Adrenal gland (tissue), 12 donors: Measurements from ENCODE around the gene SLC52A3. TPM values are rescaled to one million over a fixed set of nuclear protein-coding genes. Genes with fewer than 3 reads are reported as not detected.

Experiments used
- DNase-seq, 7 donors: peaks; one replicate each; pipeline ENCODE4 v3.0.0-alpha.2; 2019 to 2020
- H3K27ac ChIP-seq, 5 donors: fragments of 200-600 bp; sonication (generic) in 4 of 5; 1 replicate in 3 of 5; 2 replicates in 2 of 5; pipeline versions ENCODE4 v1.5.1 to v1.8.0; 2016 to 2020; ENCODE audit warnings: mild to moderate bottlenecking in 1 of 5
- H3K27me3 ChIP-seq: fragments of 200-600 bp; 2 replicates; pipeline ENCODE4 v1.8.0; 2021
- H3K36me3 ChIP-seq, 2 donors: fragments of 200-600 bp; replicated peaks in 1 of 2; 1 replicate in 1 of 2; 2 replicates in 1 of 2; pipeline versions ENCODE4 v1.5.1 to v1.8.0; 2018 to 2022
- H3K4me1 ChIP-seq, 2 donors: fragments of 200-600 bp; replicated peaks in 1 of 2; 1 replicate in 1 of 2; 2 replicates in 1 of 2; pipeline versions ENCODE4 v1.5.1 to v1.8.0; 2018 to 2021
- H3K4me3 ChIP-seq, 4 donors: fragments of 200-600 bp; sonication (generic) in 3 of 4; one replicate each; pipeline ENCODE4 v1.5.1; 2016 to 2018
- H3K9me3 ChIP-seq, 3 donors: fragments of 200-600 bp; sonication (generic) in 1 of 3; replicated peaks in 1 of 3; 1 replicate in 2 of 3; 2 replicates in 1 of 3; pipeline versions ENCODE4 v1.5.1 to v1.8.0; 2016 to 2021
- CTCF ChIP-seq, 6 experiments: fragments of 450-650 bp in 4 of 6; fragments of 200-600 bp in 2 of 6; sonication (generic) in 1 of 6; IDR thresholded peaks; 1 replicate in 5 of 6; 2 replicates in 1 of 6; pipeline versions ENCODE4 v1.5.1 to v1.8.0; 2016 to 2021; ENCODE audit warnings: antibody characterized with exemption in 6 of 6, mild to moderate bottlenecking in 2 of 6, moderate library complexity in 1 of 6
- POLR2A ChIP-seq, 2 donors: fragments of 450-650 bp; IDR thresholded peaks; one replicate each; pipeline ENCODE4 v1.6.1; 2017; ENCODE audit warnings: antibody characterized with exemption in 2 of 2, mild to moderate bottlenecking in 2 of 2, moderate library complexity in 1 of 2
- WGBS, 4 donors: extraction: QIAGEN DNeasy Blood & Tissue Kit in 2 of 4; methylation state at CpG; one replicate each; pipeline versions ENCODE4 v1.1.5 to v1.1.7; 2013 to 2017; 5-methylcytosine and 5-hydroxymethylcytosine counted together
- intact Hi-C, 2 donors: fragments of 100-400 bp; cut with DNase I; formaldehyde crosslinking; loops; one replicate each; pipeline versions ENCODE4 v1.14.1 to v1.15.0; 2022 to 2023
- polyA plus RNA-seq, 3 donors: library from polyadenylated mRNA; stranded (reverse); fragments of 200-250 nt in 2 of 3; fragments of 350-450 nt in 1 of 3; fragmentation: Illumina TruSeq in 1 of 3; extraction: RNeasy Lipid Tissue Mini Kit (QIAGEN cat#74804) in 1 of 3; gene quantifications; one replicate each; pipeline ENCODE4 v1.2.3, GENCODE V29; 2013 to 2014
- total RNA-seq, 9 donors: library from RNA; depleted of rRNA in 4 of 9; stranded (reverse); fragments of >200 nt in 4 of 9; fragments of 120-200 nt in 1 of 9; fragmentation: NEBNext Ultra II Directional in 1 of 9; extraction: Animal tissue kit (Norgen Biotek cat#: 25700) in 1 of 9; gene quantifications; one replicate each; pipeline versions ENCODE4 v1.1.0 to v1.2.4, GENCODE V29; 2013 to 2023
- donor health status: healthy with polysubstance abuse.
- donor health status: Bipolar disorder and iron deficiency.
- donor health status: DM: yes; HTN: yes; CAD: no.
- donor health status: DM: no; HTN: no; CAD: no.
- donor health status: DM: no; HTN: no; CAD: no.
- donor health status: DM: yes; HTN: yes; CAD: no.

SLC52A3 gene
- total and polyA plus RNA-seq, 12 donors: 0.05 to 1.2 (median 0.25) TPM; not detected in 1

GRCh38 chr20:722822-723644, 45.3 kb downstream of the SLC52A3 start:
- Histone ChIP-seq H3K27ac (no peak overlapping the region), H3K9me3 (no peaks in the 10 kb centered on the region), H3K4me3 (no peak overlapping the region), H3K4me1 (peaks cover 2% of the 10 kb centered on the region in 2 donors), H3K36me3 (no peaks in the 10 kb centered on the region), H3K27me3 (peaks cover 10% of the 10 kb centered on the region)
- no peak for DNase-seq
- no peak for TF ChIP-seq POLR2A (IDR thresholded peaks at IDR 0.05)
- TF ChIP-seq CTCF (IDR thresholded peaks at IDR 0.05): no peak
- 74 to 84% (median 78%) methylated on average over 8 to 11 of the region's 11 CpGs for WGBS, 4 donors
- intact Hi-C loops: no loop called here

DNA sequence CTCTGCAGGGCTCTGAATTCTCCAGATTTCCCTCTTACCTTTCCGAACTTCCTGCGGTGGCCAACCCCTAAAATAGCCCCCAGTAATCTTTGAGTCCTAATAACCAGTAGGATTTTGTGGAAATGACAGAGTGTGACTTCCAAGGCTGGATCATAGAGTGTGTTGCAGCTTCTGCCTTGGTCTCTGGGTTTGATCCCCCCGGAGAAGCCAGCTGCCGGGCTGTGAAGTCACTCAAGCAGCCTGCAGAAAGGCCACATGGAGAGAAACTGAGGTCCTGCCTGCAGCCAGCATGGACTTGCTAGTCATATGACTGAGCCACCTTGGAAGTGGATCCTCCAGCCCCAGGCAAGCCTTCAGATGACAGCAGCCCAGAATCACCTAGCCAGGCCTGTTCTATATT, 46.4 kb downstream of the SLC52A3 start:
- H3K4me3 ChIP-seq: no peak overlapping the region
- DNase-seq: no peak
- peaks cover 7% of the 10 kb centered on the region for H3K27me3 ChIP-seq
- H3K36me3 ChIP-seq: no peaks in the 10 kb centered on the region
- H3K27ac ChIP-seq: no peak overlapping the region
- TF ChIP-seq POLR2A (IDR thresholded peaks at IDR 0.05) (no peak), CTCF (IDR thresholded peaks at IDR 0.05) (no peak)
- 85 to 93% (median 90%) methylated on average over 4 of the region's 4 CpGs for WGBS, 4 donors
- no peaks in the 10 kb centered on the region for H3K4me1 ChIP-seq
- intact Hi-C loops: no loop called here
- H3K9me3 ChIP-seq: no peaks in the 10 kb centered on the region

GRCh38 chr20:719816-720215, 48.5 kb downstream of the SLC52A3 start:
- Histone ChIP-seq H3K4me1 (no peaks in the 10 kb centered on the region), H3K4me3 (no peak overlapping the region), H3K27me3 (peaks cover 7% of the 10 kb centered on the region), H3K36me3 (no peaks in the 10 kb centered on the region), H3K27ac (no peak overlapping the region), H3K9me3 (no peaks in the 10 kb centered on the region)
- TF ChIP-seq CTCF (IDR thresholded peaks at IDR 0.05) (no peak), POLR2A (IDR thresholded peaks at IDR 0.05) (no peak)
- DNase-seq: no peak
- whole genome bisulfite sequencing, 4 donors: 62 to 77% (median 70%) methylated on average over 11 of the region's 11 CpGs
- intact Hi-C loops: no loop called here

- intact Hi-C loops: no loop called here
- WGBS, 4 donors: 76 to 95% (median 87%) methylated on average over 4 to 5 of the region's 5 CpGs
- TF ChIP-seq CTCF (IDR thresholded peaks at IDR 0.05) (no peak), POLR2A (IDR thresholded peaks at IDR 0.05) (no peak)
Measured at GRCh38 chr20:719068-719467, 49.2 kb downstream of the SLC52A3 start.

More at GRCh38 chr20:719068-719467, 49.2 kb downstream of the SLC52A3 start:
- H3K27ac ChIP-seq: no peak overlapping the region
- H3K36me3 ChIP-seq: no peaks in the 10 kb centered on the region
- no peaks in the 10 kb centered on the region for H3K4me1 ChIP-seq
- DNase-seq: no peak
- peaks cover 7% of the 10 kb centered on the region for H3K27me3 ChIP-seq
- no peak overlapping the region for H3K4me3 ChIP-seq
- H3K9me3 ChIP-seq: peaks cover 0 to under 1% (median 0%) of the 10 kb centered on the region in 3 donors
